Breast epithelium (tissue), 4 donors: ENCODE data around the gene PEX13. TPM values are rescaled to one million over a fixed set of nuclear protein-coding genes. Genes with fewer than 3 reads are reported as not detected.
"Not testable (repeated sequence)": the region's sequence is repeated elsewhere in the genome, so short reads cannot be mapped to it uniquely, and the experiment has no call there.

Experiments
- DNase-seq, 2 donors: peaks; one replicate each; pipeline ENCODE4 v3.0.0-alpha.2; 2019; ENCODE audit warnings: low spot score in 2 of 2
- H3K27ac ChIP-seq, 2 donors: fragments of 200-600 bp; sonication (generic) in 1 of 2; one replicate each; pipeline ENCODE4 v1.5.1; 2016 to 2019; ENCODE audit warnings: mild to moderate bottlenecking in 1 of 2
- H3K27me3 ChIP-seq, 2 donors: fragments of 200-600 bp; sonication (generic) in 1 of 2; one replicate each; pipeline versions ENCODE4 v1.5.1 to v1.6.0; 2017 to 2019; ENCODE audit warnings: control low read depth in 1 of 2, mild to moderate bottlenecking in 1 of 2
- H3K36me3 ChIP-seq: fragments of 200-600 bp; one replicate; pipeline ENCODE4 v1.5.1; 2019
- H3K4me1 ChIP-seq, 2 donors: fragments of 200-600 bp; sonication (generic); one replicate each; pipeline ENCODE4 v1.5.1; 2016 to 2019; ENCODE audit warnings: control low read depth in 1 of 2
- H3K4me3 ChIP-seq, 3 donors: fragments of 200-600 bp; sonication (generic); 1 replicate in 2 of 3; 2 replicates in 1 of 3; pipeline ENCODE4 v1.5.1; 2016 to 2019; ENCODE audit warnings: mild to moderate bottlenecking in 3 of 3, moderate library complexity in 2 of 3
- H3K9me3 ChIP-seq, 2 donors: fragments of 200-600 bp; sonication (generic) in 1 of 2; one replicate each; pipeline ENCODE4 v1.5.1; 2016 to 2019; ENCODE audit warnings: control low read depth in 1 of 2
- POLR2A ChIP-seq: fragments of 450-650 bp; IDR thresholded peaks from one replicate; pipeline ENCODE4 v1.6.1; 2016; ENCODE audit warnings: antibody characterized with exemption, mild to moderate bottlenecking, moderate library complexity
- POLR2AphosphoS5 ChIP-seq, 3 donors: sonication (generic); formaldehyde crosslinking; IDR thresholded peaks; one replicate each; pipeline ENCODE4 v1.6.1; 2017; ENCODE audit warnings: antibody characterized with exemption in 3 of 3
- intact Hi-C: fragments of 100-400 bp; cut with DNase I; formaldehyde crosslinking; loops from one replicate; pipeline ENCODE4 v1.15.1; 2023; ENCODE audit warnings: low total_unique reads
- total RNA-seq, 3 donors: library from RNA; depleted of rRNA; stranded (reverse); fragments of >200 nt; gene quantifications; one replicate each; pipeline ENCODE4 v1.1.0, GENCODE V29; 2016
- TF ChIP-seq, protein P1 (sequence below), 3 donors: fragments of 450-650 bp; IDR thresholded peaks; one replicate each; pipeline ENCODE4 v1.5.1; 2016 to 2017; ENCODE audit warnings: antibody characterized with exemption in 3 of 3, mild to moderate bottlenecking in 3 of 3, moderate library complexity in 3 of 3

Gene PEX13
- total RNA-seq, 3 donors from 2014 or later: 25.1 to 58.2 (median 31.5) TPM

DNA sequence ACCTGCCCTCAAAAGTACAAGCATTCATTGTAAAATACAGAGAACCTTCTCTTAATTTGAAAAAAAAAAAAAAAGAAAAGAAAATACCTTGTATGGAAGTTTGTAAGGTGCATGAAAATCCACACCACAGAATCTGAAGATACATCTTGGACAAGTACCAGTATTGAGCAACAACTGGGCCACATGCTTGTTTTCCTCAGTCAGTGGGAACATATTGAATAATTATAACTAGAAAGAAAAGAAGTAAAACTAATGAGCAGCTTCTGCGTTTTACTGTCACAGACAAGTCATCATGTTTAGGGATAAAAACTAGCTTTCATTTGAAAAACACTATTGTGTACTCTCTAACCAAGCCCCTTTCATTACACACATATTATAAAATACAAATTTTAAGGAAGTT lies 5.8 kb upstream of the PEX13 start:
- no peaks in the 10 kb centered on the region for H3K9me3 ChIP-seq
- no peaks in the 10 kb centered on the region for H3K36me3 ChIP-seq
- no peak for TF ChIP-seq POLR2AphosphoS5 (IDR thresholded peaks at IDR 0.05)
- TF ChIP-seq POLR2A: no peak
- TF ChIP-seq, protein P1, sequence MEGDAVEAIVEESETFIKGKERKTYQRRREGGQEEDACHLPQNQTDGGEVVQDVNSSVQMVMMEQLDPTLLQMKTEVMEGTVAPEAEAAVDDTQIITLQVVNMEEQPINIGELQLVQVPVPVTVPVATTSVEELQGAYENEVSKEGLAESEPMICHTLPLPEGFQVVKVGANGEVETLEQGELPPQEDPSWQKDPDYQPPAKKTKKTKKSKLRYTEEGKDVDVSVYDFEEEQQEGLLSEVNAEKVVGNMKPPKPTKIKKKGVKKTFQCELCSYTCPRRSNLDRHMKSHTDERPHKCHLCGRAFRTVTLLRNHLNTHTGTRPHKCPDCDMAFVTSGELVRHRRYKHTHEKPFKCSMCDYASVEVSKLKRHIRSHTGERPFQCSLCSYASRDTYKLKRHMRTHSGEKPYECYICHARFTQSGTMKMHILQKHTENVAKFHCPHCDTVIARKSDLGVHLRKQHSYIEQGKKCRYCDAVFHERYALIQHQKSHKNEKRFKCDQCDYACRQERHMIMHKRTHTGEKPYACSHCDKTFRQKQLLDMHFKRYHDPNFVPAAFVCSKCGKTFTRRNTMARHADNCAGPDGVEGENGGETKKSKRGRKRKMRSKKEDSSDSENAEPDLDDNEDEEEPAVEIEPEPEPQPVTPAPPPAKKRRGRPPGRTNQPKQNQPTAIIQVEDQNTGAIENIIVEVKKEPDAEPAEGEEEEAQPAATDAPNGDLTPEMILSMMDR (IDR thresholded peaks at IDR 0.05): no peak
- peaks cover 0 to 8% of the 10 kb centered on the region in 2 donors for H3K4me1 ChIP-seq
- H3K27ac ChIP-seq: peak overlapping the region in 1 of 2 donors; percentile 60
- H3K4me3 ChIP-seq: no peak overlapping the region
- no peak for DNase-seq
- intact Hi-C loops: no loop called here
- H3K27me3 ChIP-seq: no peaks in the 10 kb centered on the region

DNA sequence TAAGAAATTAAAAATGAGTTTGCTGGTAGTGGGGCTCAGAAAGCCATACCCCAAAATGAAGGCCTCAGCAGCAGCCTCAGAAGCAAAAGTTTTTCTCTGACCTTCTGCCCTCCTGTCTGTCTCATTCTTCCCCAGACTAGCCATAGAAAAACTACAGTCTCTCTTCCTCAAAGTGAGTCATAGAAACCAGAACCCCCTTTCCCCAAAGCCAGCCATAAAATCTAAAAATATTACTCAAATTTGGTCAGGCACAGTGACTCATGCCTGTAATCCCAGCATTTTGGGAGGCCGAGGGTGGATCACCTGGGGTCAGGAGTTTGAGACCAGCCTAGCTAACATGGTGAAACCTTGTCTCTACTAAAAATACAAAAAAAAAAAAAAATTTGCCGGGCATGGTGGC lies 5.2 kb upstream of the PEX13 start:
- DNase-seq, H3K4me3 ChIP-seq, H3K4me1 ChIP-seq, intact Hi-C loops, H3K36me3 ChIP-seq, H3K9me3 ChIP-seq, H3K27me3 ChIP-seq: not testable (repeated sequence)
- H3K27ac ChIP-seq: peak overlapping the region in 1 of 2 donors; percentile 60

DNA sequence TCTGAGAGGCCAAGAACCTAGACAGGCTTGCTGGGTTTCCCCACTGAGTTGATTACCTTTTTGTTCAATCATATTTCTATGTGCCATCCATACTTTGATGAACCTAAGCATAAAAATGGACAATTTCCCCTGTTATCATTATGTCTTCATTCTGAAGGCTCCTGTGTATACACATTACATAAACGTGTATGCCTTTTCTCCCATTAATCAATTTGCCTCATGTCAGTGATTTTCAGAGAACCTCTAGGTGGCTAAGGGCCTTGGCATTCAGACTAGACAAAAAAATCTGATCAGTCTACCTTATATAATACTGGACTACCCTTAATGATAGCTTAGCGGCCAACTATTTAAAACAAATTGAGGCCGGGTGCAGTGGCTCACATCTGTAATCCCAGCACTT lies 4.1 kb upstream of the PEX13 start:
- Histone ChIP-seq H3K36me3 (no peaks in the 10 kb centered on the region), H3K4me3 (no peak overlapping the region), H3K4me1 (peaks cover 0 to 8% of the 10 kb centered on the region in 2 donors), H3K27ac (peak overlapping the region; percentile 53 to 95), H3K9me3 (no peaks in the 10 kb centered on the region), H3K27me3 (no peaks in the 10 kb centered on the region)
- TF ChIP-seq, protein P1 (IDR thresholded peaks at IDR 0.05): no peak
- TF ChIP-seq POLR2A (no peak), POLR2AphosphoS5 (IDR thresholded peaks at IDR 0.05) (no peak)
- intact Hi-C loops: no loop called here
- no peak for DNase-seq

DNA sequence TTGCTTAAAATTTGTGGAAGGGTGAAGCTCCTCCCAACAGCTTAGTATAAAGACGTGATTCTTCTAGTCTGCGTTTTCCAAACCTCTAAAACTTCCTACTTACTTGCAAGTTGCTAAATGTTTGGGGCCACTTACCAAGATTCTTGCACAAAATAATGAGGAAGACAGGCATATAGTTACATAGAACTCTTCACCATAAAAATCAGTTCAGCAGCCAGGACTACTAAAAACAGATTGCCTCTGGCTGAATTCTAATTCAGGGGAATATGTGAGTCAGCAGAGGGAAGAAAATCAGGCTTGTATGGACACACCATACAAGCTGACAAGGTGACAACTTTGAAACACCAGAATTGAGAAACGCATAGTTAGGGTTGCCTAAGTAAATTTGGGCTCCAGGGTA lies 2.8 kb upstream of the PEX13 start:
- intact Hi-C loops: no loop called here

DNA sequence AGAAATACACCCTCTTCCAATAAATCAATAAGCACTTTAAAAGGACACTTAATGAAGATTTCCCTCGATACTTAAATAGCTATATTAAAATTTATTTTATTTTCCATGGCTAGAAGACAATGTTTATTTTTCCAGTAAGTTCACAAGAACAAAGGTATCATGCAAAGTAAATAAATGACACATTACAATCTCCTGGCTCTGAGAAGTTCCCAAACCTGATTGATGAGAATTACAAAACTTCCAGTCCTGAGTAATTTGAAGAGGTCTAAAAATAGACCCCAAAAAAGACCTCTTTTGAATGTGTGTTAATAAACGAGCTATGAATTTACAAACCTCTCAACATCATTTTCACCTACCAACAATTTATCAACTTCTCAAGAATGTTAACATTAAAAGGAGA lies 1.5 kb upstream of the PEX13 start:
- no peak for DNase-seq
- Histone ChIP-seq H3K4me3 (peak overlapping the region in 2 of 3 donors; percentile 89 to 95), H3K27ac (peak overlapping the region; percentile 95 to 97)

More for the DNA sequence above, 2.8 kb upstream of the PEX13 start:
- H3K27me3 ChIP-seq: no peaks in the 10 kb centered on the region
- peaks cover 0 to 8% of the 10 kb centered on the region in 2 donors for H3K4me1 ChIP-seq
- no peak overlapping the region for H3K4me3 ChIP-seq
- no peaks in the 10 kb centered on the region for H3K36me3 ChIP-seq
- no peak for TF ChIP-seq POLR2AphosphoS5 (IDR thresholded peaks at IDR 0.05)
- TF ChIP-seq, protein P1 (IDR thresholded peaks at IDR 0.05): no peak
- no peak for TF ChIP-seq POLR2A
- DNase-seq: no peak
- H3K27ac ChIP-seq: peak overlapping the region; percentile 88 to 95
- no peaks in the 10 kb centered on the region for H3K9me3 ChIP-seq

More for the DNA sequence above, 1.5 kb upstream of the PEX13 start:
- Histone ChIP-seq H3K27me3 (no peaks in the 10 kb centered on the region), H3K9me3 (no peaks in the 10 kb centered on the region), H3K4me1 (peaks cover 0 to 8% of the 10 kb centered on the region in 2 donors), H3K36me3 (no peaks in the 10 kb centered on the region)
- TF ChIP-seq POLR2A (no peak), POLR2AphosphoS5 (IDR thresholded peaks at IDR 0.05) (no peak)
- TF ChIP-seq, protein P1 (IDR thresholded peaks at IDR 0.05): no peak
- intact Hi-C loops: loop anchor here (1.0 kb wide), 1 partner anchor 9 kb away; no protein-coding TSS in a partner anchor
